HCT116 (cell line): Measurements from ENCODE around the gene BLTP3B. TPM values are rescaled to one million over a fixed set of nuclear protein-coding genes. Genes with fewer than 3 reads are reported as not detected.

ENCODE experiments used
- ATAC-seq: fragments of 200-7000 bp; cut with Tn5 transposase; 2 replicates; pipeline ENCODE4 v1.9.1; 2020; ENCODE audit warnings: mild to moderate bottlenecking, moderate library complexity
- BruUV-seq: library from RNA; stranded (reverse); fragments of 400-500 nt; replicated peaks from 2 replicates; lab custom pipeline; 2021; lab: Mats Ljungman, UMichigan
- CTCF ChIA-PET: fragments of 300-600 bp; sonication (Branson Sonifier 250); formaldehyde crosslinking; loops from one replicate; lab custom pipeline; 2021; ENCODE audit warnings: antibody characterized with exemption; lab: Charles Lee
- POLR2A ChIA-PET: fragments of 300-600, 350-600 bp; sonication (Branson Sonifier 250); formaldehyde crosslinking; loops from one replicate; lab custom pipeline; 2021; ENCODE audit warnings: antibody characterized with exemption; lab: Charles Lee
- RAD21 ChIA-PET, 2 experiments: fragments of 300-600 bp; sonication (Branson Sonifier 250); formaldehyde crosslinking; loops; one replicate each; lab custom pipeline; 2023; ENCODE audit warnings: low total read pairs in 2 of 2; ENCODE audit not compliant: uncharacterized antibody in 2 of 2, unreplicated experiment in 2 of 2, low non-redundant PET in 1 of 2; lab: Charles Lee
- DNase-seq: peaks from one replicate; pipeline ENCODE4 v3.0.0-alpha.2; 2010; ENCODE audit warnings: low read depth, low spot score
- H2AFZ ChIP-seq: fragments of 200-600 bp; shearing (Covaris generic), sonication (generic); 2 replicates; pipeline ENCODE4 v1.6.1; 2017; ENCODE audit warnings: low read depth, mixed run types, mixed read lengths, antibody characterized with exemption, low read length; ENCODE audit not compliant: poor library complexity, severe bottlenecking
- H3K27ac ChIP-seq: 2 replicates; pipeline ENCODE4 v1.5.1; 2012; ENCODE audit warnings: low read depth, low read length
- H3K27me3 ChIP-seq: fragments of 200-600 bp; sonication (generic); 2 replicates; pipeline ENCODE4 v1.6.1; 2016; ENCODE audit warnings: mixed run types, low read length, mixed read lengths; ENCODE audit not compliant: insufficient read depth
- H3K36me3 ChIP-seq, 2 experiments: fragments of 200-500 bp in 1 of 2; fragments of 200-600 bp in 1 of 2; sonication (Bioruptor generic) in 1 of 2; sonication (generic) in 1 of 2; 2 replicates each; pipeline versions ENCODE4 v1.5.1 to v1.6.1; 2014 to 2016; ENCODE audit warnings: low read length in 2 of 2, inconsistent platforms in 1 of 2, mixed read lengths in 1 of 2, mixed run types in 1 of 2; ENCODE audit not compliant: insufficient read depth in 2 of 2, control insufficient read depth in 1 of 2
- H3K4me1 ChIP-seq, 2 experiments: fragments of 200-600 bp in 1 of 2; sonication (generic) in 1 of 2; 2 replicates each; pipeline versions ENCODE4 v1.5.1 to v1.6.1; 2012 to 2017; ENCODE audit warnings: low read length in 2 of 2, inconsistent platforms in 1 of 2, mild to moderate bottlenecking in 1 of 2, mixed read lengths in 1 of 2, mixed run types in 1 of 2, moderate library complexity in 1 of 2; ENCODE audit not compliant: insufficient read depth in 2 of 2, control insufficient read depth in 1 of 2
- H3K4me2 ChIP-seq: fragments of 200-600 bp; sonication (generic); 2 replicates; pipeline ENCODE4 v1.6.1; 2017; ENCODE audit warnings: mixed run types, low read length, mixed read lengths
- H3K4me3 ChIP-seq, 2 experiments: fragments of 200-600 bp in 1 of 2; sonication (generic) in 1 of 2; replicated peaks in 1 of 2; 2 replicates each; pipeline ENCODE4 v1.5.1; 2011 to 2016; ENCODE audit warnings: low read length in 2 of 2, control low read depth in 1 of 2, low read depth in 1 of 2, mild to moderate bottlenecking in 1 of 2, mixed read lengths in 1 of 2, mixed run types in 1 of 2
- H3K79me2 ChIP-seq: fragments of 200-600 bp; sonication (generic); 2 replicates; pipeline ENCODE4 v1.6.1; 2017; ENCODE audit warnings: mild to moderate bottlenecking, mixed run types, low read length, moderate library complexity, mixed read lengths; ENCODE audit not compliant: insufficient read depth
- H3K9ac ChIP-seq: fragments of 200-600 bp; sonication (generic); 2 replicates; pipeline ENCODE4 v1.6.1; 2016; ENCODE audit warnings: low read length, mixed read lengths
- H3K9me2 ChIP-seq: fragments of 200-600 bp; sonication (generic), shearing (Covaris generic); 2 replicates; pipeline ENCODE4 v1.6.1; 2017; ENCODE audit warnings: mixed run types, mild to moderate bottlenecking, moderate library complexity; ENCODE audit not compliant: insufficient read depth
- H3K9me3 ChIP-seq, 2 experiments: fragments of 200-500 bp in 1 of 2; fragments of 200-600 bp in 1 of 2; sonication (Bioruptor generic) in 1 of 2; sonication (generic) in 1 of 2; 2 replicates each; pipeline ENCODE4 v1.6.1; 2014 to 2017; ENCODE audit warnings: low read length in 2 of 2, mixed read lengths in 2 of 2, inconsistent platforms in 1 of 2, low read depth in 1 of 2, mild to moderate bottlenecking in 1 of 2, mixed run types in 1 of 2, moderate library complexity in 1 of 2; ENCODE audit not compliant: control insufficient read depth in 1 of 2, insufficient read depth in 1 of 2
- H4K20me1 ChIP-seq: fragments of 200-600 bp; sonication (generic), shearing (Covaris generic); 2 replicates; pipeline ENCODE4 v1.6.1; 2017; ENCODE audit warnings: mixed run types, mild to moderate bottlenecking, moderate library complexity; ENCODE audit not compliant: insufficient read depth
- ATF3 ChIP-seq: IDR thresholded peaks from 2 replicates; pipeline ENCODE4 v1.6.1; 2012
- CBX3 ChIP-seq: IDR thresholded peaks from 2 replicates; pipeline ENCODE4 v1.6.1; 2012; ENCODE audit warnings: low read depth
- CEBPB ChIP-seq: IDR thresholded peaks from 2 replicates; pipeline ENCODE4 v1.6.1; 2012; ENCODE audit warnings: low read depth
- EGR1 ChIP-seq: IDR thresholded peaks from 2 replicates; pipeline ENCODE4 v1.6.1; 2012; ENCODE audit warnings: low read depth
- ELF1 ChIP-seq: IDR thresholded peaks from 2 replicates; pipeline ENCODE4 v1.6.1; 2012; ENCODE audit warnings: low read depth, borderline replicate concordance
- EZH2 ChIP-seq: fragments of 200-600 bp; sonication (generic); IDR thresholded peaks from 2 replicates; pipeline ENCODE4 v1.6.1; 2017; ENCODE audit warnings: antibody characterized with exemption, mixed run types
- EZH2phosphoT487 ChIP-seq: fragments of 200-600 bp; IDR thresholded peaks from 2 replicates; pipeline ENCODE4 v1.6.1; 2018; ENCODE audit warnings: antibody characterized with exemption, borderline replicate concordance
- FOSL1 ChIP-seq: IDR thresholded peaks from 2 replicates; pipeline ENCODE4 v1.6.1; 2012; ENCODE audit warnings: low read depth
- JUND ChIP-seq: IDR thresholded peaks from 2 replicates; pipeline ENCODE4 v1.6.1; 2012
- MAX ChIP-seq: IDR thresholded peaks from 2 replicates; pipeline ENCODE4 v1.6.1; 2012
- POLR2AphosphoS5 ChIP-seq: IDR thresholded peaks from 2 replicates; pipeline ENCODE4 v1.6.1; 2011; ENCODE audit warnings: mild to moderate bottlenecking, low read depth, low read length, moderate library complexity
- SIN3A ChIP-seq: IDR thresholded peaks from 2 replicates; pipeline ENCODE4 v1.6.1; 2012; ENCODE audit warnings: low read depth
- SP1 ChIP-seq: IDR thresholded peaks from 2 replicates; pipeline ENCODE4 v1.6.1; 2012; ENCODE audit warnings: low read depth
- SRF ChIP-seq: IDR thresholded peaks from 2 replicates; pipeline ENCODE4 v1.6.1; 2012; ENCODE audit warnings: low read depth
- YY1 ChIP-seq: IDR thresholded peaks from 2 replicates; pipeline ENCODE4 v1.6.1; 2011; ENCODE audit warnings: low read length, low read depth, moderate library complexity, mild to moderate bottlenecking; ENCODE audit not compliant: insufficient replicate concordance; ENCODE audit errors: extremely low read depth
- ZBTB33 ChIP-seq: IDR thresholded peaks from 2 replicates; pipeline ENCODE4 v1.6.1; 2011; ENCODE audit warnings: mild to moderate bottlenecking, low read length, moderate library complexity; ENCODE audit not compliant: insufficient replicate concordance; ENCODE audit errors: extremely low read depth
- ZFX ChIP-seq: fragments of 450-650 bp; IDR thresholded peaks from 2 replicates; pipeline ENCODE4 v1.6.1; 2017
- ZNF274 ChIP-seq: fragments of 200-500 bp; sonication (Bioruptor generic); IDR thresholded peaks from 2 replicates; pipeline ENCODE4 v1.6.1; 2014; ENCODE audit warnings: mild to moderate bottlenecking, low read depth, low read length, inconsistent platforms
- intact Hi-C: fragments of 100-400 bp; cut with micrococcal nuclease; formaldehyde crosslinking; loops from 2 replicates; pipeline ENCODE4 v1.10.0; 2022
- total RNA-seq: library from RNA; stranded (reverse); gene quantifications from one replicate; pipeline ENCODE4 v1.2.1, GENCODE V29; 2021; ENCODE audit not compliant: unreplicated experiment

The BLTP3B gene
- total RNA-seq, 1 experiment from 2014 or later, result 24.5 TPM

GRCh38 chr12:100141666-100141997, 1.0 kb downstream of the BLTP3B start (continued):
- TF ChIP-seq YY1, result no peak

- CTCF ChIA-PET, result interaction anchor here (1.3 to 2.1 kb wide), 2 partner anchors 15 to 16 kb away, joined by 3 to 6 read pairs; no protein-coding TSS in a partner anchor
Measured at GRCh38 chr12:100138803-100139098, 3.9 kb downstream of the BLTP3B start.

More at GRCh38 chr12:100138803-100139098, 3.9 kb downstream of the BLTP3B start:
- H3K9ac ChIP-seq, result no peak overlapping the region
- H4K20me1 ChIP-seq, result 0 out of 2 replicates have a peak, but pooled peaks cover 6% of the 10 kb centered on the region
- H3K79me2 ChIP-seq, result peaks cover 65% of the 10 kb centered on the region
- DNase-seq (no peak), ATAC-seq (no peak)
- H3K27ac ChIP-seq, result no peak overlapping the region
- H3K4me3 ChIP-seq, result no peak overlapping the region
- H3K9me3 ChIP-seq, result no peaks in the 10 kb centered on the region
- H3K4me1 ChIP-seq, result peaks cover 4 to 23% of the 10 kb centered on the region in 2 experiments; a peak in 3 of 4 replicates
- intact Hi-C loops, result no loop called here
- no peaks in the 10 kb centered on the region for H3K9me2 ChIP-seq
- H3K27me3 ChIP-seq, result no peaks in the 10 kb centered on the region
- BruUV-seq, result no TSS peak
- H3K4me2 ChIP-seq, result no peak overlapping the region
- RAD21 ChIA-PET, result no interaction called here
- no peak overlapping the region for H2AFZ ChIP-seq
- TF ChIP-seq SP1 (no peak), FOSL1 (no peak), EGR1 (no peak), SIN3A (no peak), CBX3 (no peak), ZFX (no peak), SRF (no peak), ELF1 (no peak), MAX (no peak), YY1 (no peak), EZH2 (no peak), ZNF274 (no peak), POLR2AphosphoS5 (no peak), EZH2phosphoT487 (no peak), CEBPB (no peak), ZBTB33 (no peak), JUND (no peak), ATF3 (no peak)
- no peaks in the 10 kb centered on the region for H3K36me3 ChIP-seq
- POLR2A ChIA-PET, result no interaction called here
